Epithelial cell of proximal tubule (primary cell): ENCODE measurements around the gene THBS1. TPM values are rescaled to one million over a fixed set of nuclear protein-coding genes. Genes with fewer than 3 reads are reported as not detected.
A peak's percentile ranks its signal among the peaks of the same experiment; 100 is the strongest.

ENCODE experiments used
- DNase-seq: peaks from one replicate; pipeline ENCODE4 v3.0.0-alpha.2; 2011; ENCODE audit warnings: low read depth
- H3K4me3 ChIP-seq: 2 replicates; pipeline ENCODE4 v1.5.1; 2011; ENCODE audit warnings: low read depth, mild to moderate bottlenecking, low read length
- total RNA-seq: library from RNA; depleted of rRNA; stranded (reverse); fragments of >200 nt; gene quantifications from 2 replicates; pipeline ENCODE4 v1.2.3, GENCODE V29; 2015
- TF ChIP-seq, protein P1 (sequence below): conservative IDR thresholded peaks from 2 replicates; pipeline ENCODE4 v1.5.1; 2012; ENCODE audit warnings: low read depth, mild to moderate bottlenecking, low read length

The THBS1 gene
- total RNA-seq, 1 donor from 2014 or later = 61.7 TPM

DNA sequence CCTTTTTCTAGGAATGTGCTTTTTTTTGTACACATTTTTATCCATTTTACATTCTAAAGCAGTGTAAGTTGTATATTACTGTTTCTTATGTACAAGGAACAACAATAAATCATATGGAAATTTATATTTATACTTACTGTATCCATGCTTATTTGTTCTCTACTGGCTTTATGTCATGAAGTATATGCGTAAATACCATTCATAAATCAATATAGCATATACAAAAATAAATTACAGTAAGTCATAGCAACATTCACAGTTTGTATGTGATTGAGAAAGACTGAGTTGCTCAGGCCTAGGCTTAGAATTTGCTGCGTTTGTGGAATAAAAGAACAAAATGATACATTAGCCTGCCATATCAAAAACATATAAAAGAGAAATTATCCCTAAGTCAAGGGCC lies 16.5 kb downstream of the THBS1 start:
- H3K4me3 ChIP-seq = no peak overlapping the region
- TF ChIP-seq, protein P1, sequence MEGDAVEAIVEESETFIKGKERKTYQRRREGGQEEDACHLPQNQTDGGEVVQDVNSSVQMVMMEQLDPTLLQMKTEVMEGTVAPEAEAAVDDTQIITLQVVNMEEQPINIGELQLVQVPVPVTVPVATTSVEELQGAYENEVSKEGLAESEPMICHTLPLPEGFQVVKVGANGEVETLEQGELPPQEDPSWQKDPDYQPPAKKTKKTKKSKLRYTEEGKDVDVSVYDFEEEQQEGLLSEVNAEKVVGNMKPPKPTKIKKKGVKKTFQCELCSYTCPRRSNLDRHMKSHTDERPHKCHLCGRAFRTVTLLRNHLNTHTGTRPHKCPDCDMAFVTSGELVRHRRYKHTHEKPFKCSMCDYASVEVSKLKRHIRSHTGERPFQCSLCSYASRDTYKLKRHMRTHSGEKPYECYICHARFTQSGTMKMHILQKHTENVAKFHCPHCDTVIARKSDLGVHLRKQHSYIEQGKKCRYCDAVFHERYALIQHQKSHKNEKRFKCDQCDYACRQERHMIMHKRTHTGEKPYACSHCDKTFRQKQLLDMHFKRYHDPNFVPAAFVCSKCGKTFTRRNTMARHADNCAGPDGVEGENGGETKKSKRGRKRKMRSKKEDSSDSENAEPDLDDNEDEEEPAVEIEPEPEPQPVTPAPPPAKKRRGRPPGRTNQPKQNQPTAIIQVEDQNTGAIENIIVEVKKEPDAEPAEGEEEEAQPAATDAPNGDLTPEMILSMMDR = no peak
- DNase-seq = no peak

DNA sequence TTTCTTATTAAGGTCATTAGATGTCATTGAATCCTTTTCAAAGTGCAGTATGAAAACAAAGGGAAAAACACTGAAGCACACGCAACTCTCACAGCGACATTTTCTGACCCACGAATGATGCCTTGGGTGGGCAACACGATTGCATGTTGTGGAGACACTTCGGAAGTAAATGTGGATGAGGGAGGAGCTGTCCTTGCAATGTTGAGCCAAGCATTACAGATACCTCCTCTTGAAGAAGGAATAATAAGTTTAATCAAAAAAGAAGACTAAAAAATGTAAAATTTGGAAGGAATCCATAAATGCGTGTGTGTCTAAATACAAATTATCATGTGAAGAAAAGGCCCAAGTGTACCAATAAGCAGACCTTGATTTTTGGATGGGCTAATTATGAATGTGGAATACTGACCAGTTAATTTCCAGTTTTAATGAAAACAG lies 16.9 kb downstream of the THBS1 start:
- no peak overlapping the region for H3K4me3 ChIP-seq
- TF ChIP-seq, protein P1 = no peak
- DNase-seq = no peak

DNA sequence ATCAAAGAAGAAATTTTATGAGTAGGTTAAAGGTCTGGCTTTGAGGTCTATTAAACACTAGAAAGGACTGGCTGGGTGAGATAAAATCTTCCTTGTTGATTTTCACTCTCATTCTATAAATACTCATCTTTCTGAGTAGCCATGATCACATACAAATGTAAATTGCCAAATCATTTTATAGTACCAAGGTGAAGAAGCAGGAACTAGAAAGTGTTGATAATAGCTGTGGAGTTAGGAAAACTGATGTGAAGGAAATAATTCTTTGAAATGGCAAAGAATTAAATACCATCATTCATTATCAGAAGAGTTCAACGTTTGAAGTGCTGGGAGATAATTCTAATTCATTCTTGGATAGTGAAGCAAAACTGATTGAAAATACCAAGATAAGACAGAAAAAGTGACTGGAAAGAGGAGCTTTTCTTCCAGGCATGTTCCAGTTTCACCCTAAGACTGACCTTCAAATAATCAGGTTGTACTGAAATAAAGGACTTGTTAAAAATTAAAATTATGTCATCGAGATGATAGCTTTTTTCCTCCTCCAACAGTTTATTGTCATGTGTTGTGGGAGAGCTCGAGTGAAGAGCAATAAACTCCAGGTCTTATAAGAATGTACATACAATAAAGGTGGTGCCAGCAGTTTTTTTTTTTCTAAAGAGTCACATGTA lies 17.4 kb downstream of the THBS1 start:
- DNase-seq = no peak
- no peak overlapping the region for H3K4me3 ChIP-seq
- TF ChIP-seq, protein P1 = no peak

DNA sequence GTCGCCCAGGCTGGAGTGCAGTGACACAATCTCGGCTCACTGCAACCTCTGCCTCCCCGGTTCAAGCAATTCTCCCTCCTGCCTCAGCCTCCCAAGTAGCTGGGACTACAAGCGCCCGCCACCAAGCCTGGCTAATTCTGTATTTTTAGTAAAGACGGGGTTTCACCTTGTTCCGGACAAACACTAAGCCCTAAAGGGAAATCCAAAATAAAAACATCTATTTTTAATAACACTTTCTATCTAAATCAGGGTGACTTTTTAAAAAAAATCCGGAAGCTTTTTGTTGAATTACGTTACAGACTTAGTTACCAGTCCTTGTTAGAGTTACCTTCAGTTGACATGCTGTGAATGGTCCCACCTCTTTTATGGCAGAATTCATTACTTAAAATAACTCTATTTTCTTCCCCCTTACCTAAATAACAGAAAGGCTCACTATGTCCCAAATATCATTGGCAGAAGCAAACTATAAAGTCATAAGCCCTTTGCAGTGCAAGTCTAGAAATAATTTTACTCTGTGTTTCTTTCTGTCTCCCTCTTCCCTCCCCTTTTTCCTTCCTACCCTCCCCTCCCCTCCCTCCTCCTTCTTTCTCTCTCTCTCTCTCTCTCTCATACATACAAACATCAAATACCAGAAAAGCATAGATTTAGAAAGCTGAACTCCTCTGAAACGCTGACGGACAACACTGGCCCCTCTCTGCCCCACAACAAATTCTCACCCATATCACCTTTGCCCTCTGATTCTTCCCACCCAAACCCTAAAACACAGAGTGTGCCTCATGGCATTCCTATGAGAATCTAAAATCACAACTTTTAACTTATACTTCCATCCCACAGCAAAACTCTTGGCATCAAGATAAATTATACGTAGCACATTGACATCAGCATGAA lies 18.3 kb downstream of the THBS1 start:
- H3K4me3 ChIP-seq = no peak overlapping the region
- no peak for DNase-seq
- TF ChIP-seq, protein P1 = no peak

GRCh38 chr15:39599871-39600270 lies 19.0 kb downstream of the THBS1 start:
- no peak for DNase-seq
- TF ChIP-seq, protein P1 = no peak
- H3K4me3 ChIP-seq = no peak overlapping the region

DNA sequence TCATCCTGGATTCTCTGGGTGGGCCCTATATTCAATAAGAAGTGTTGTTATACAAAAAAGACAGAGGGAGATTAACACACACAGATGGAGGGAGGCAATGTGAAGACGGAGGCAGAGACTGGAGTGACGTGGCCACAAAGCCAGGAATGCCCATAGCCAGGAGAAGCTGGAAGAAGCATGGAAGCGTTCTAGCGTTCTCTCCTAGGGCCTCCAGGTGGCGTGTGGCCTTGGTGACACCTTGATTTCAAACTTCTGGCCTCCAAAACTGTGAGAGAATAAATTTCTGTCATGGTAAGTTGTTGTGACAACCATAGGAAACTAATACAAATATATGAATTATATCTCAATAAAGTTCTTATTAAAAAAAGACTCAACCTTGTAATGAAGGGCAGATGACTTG lies 21.3 kb downstream of the THBS1 start:
- no peak for DNase-seq
- no peak overlapping the region for H3K4me3 ChIP-seq
- TF ChIP-seq, protein P1 = peak; percentile 27
